ENCODE data around the gene KIAA0825.
"Not testable (repeated sequence)": the region's sequence is repeated elsewhere in the genome, so short reads cannot be mapped to it uniquely, and the experiment has no call there.

Gene KIAA0825

DNA sequence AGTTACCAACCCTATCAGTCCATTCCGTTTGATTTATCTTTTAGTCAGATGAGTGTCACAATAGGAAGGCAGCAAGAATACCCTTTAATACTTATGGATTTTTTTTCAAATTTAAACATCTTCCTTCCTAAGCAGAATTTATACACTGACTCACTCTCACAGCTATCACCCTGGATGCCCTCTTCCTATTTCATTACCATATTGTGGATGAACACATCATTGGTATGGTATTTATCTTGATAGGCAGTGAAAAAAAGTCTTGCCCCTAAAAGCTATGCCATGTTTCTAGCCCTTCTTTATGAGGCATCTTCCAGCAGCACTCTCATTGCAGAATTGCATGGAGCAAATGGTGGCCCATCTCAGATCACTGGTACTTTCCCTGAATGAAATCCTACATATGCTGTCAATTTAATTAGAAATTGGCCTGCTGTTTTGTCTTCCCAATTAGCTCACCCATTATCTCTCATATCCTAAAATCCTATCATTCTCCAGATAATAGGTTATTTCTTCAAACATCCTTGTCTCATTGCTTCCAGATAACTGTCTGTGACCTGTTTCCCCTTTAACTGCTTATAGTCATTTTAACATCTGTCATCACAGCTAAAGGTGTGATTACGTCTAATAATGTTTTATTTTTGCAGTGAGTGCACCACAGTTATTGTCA is 443.5 kb downstream of the KIAA0825 start:
- Histone ChIP-seq H3K4me1 (ENCODE audit: control insufficient read depth in 2 of 2, insufficient read depth in 2 of 2, low read length in 2 of 2) (no peaks in the 10 kb centered on the region), H3K9me3 (ENCODE audit: control insufficient read depth in 2 of 2, low read length in 2 of 2) (no peaks in the 10 kb centered on the region), H3K27me3 (ENCODE audit: control insufficient read depth in 2 of 2, insufficient read depth in 2 of 2, low read length in 2 of 2) (no peaks in the 10 kb centered on the region), H3K9ac (ENCODE audit: low read depth in 1 of 2, low read length in 2 of 2) (no peak overlapping the region), H3K27ac (ENCODE audit: low read depth in 2 of 2, low read length in 2 of 2) (no peak overlapping the region), H3K4me3 (ENCODE audit: low read length in 2 of 2) (no peak overlapping the region), H3K36me3 (ENCODE audit: control insufficient read depth in 2 of 2, insufficient read depth in 2 of 2, low read length in 2 of 2) (no peaks in the 10 kb centered on the region)

DNA sequence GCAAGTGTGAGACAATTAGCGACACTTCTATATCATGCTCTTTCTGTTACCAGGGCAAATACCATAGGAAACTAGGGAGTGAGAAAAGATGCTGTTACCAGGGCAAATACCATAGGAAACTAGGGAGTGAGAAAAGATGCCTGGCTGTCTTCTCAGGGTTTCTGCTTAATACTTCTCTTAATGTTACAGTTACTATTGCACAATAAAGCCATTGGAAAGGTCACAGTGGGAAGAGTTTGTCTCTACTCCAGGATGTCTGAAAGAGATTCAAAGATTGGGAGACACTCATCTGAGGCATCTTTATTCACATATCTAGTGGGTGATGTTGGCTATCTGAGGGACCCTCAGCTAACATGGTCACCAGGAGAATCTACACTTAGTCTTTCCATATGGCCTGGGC is 445.3 kb downstream of the KIAA0825 start:
- no peaks in the 10 kb centered on the region for H3K36me3 ChIP-seq (ENCODE audit: control insufficient read depth in 2 of 2, insufficient read depth in 2 of 2, low read length in 2 of 2)
- no peaks in the 10 kb centered on the region for H3K9me3 ChIP-seq (ENCODE audit: control insufficient read depth in 2 of 2, low read length in 2 of 2)
- no peak overlapping the region for H3K4me3 ChIP-seq (ENCODE audit: low read length in 2 of 2)
- H3K27ac ChIP-seq (ENCODE audit: low read depth in 2 of 2, low read length in 2 of 2): no peak overlapping the region
- H3K9ac ChIP-seq (ENCODE audit: low read depth in 1 of 2, low read length in 2 of 2): no peak overlapping the region
- H3K27me3 ChIP-seq (ENCODE audit: control insufficient read depth in 2 of 2, insufficient read depth in 2 of 2, low read length in 2 of 2): no peaks in the 10 kb centered on the region
- no peaks in the 10 kb centered on the region for H3K4me1 ChIP-seq (ENCODE audit: control insufficient read depth in 2 of 2, insufficient read depth in 2 of 2, low read length in 2 of 2)

DNA sequence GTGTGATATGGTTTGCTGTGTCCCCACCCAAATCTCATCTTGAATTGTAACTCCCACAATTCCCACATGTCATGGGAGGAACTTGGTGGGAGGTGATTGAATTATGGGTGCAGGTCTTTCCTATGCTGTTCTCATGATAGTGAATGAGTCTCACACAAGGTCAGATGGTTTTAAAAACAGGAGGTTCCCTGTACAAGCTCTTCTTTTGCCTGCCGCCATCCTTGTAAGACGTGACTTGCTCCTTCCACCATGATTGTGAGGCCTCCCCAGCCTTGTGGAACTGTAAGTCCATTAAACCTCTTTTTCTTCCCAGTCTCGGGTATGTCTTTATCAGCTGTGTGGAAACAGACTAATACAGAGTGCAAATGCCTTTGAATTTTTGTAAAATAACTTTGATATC is 447.3 kb downstream of the KIAA0825 start:
- H3K4me3 ChIP-seq (ENCODE audit: low read length in 2 of 2); H3K36me3 ChIP-seq (ENCODE audit: control insufficient read depth in 2 of 2, insufficient read depth in 2 of 2, low read length in 2 of 2); H3K9ac ChIP-seq (ENCODE audit: low read depth in 1 of 2, low read length in 2 of 2); H3K4me1 ChIP-seq (ENCODE audit: control insufficient read depth in 2 of 2, insufficient read depth in 2 of 2, low read length in 2 of 2); H3K27me3 ChIP-seq (ENCODE audit: control insufficient read depth in 2 of 2, insufficient read depth in 2 of 2, low read length in 2 of 2); H3K27ac ChIP-seq (ENCODE audit: low read depth in 2 of 2, low read length in 2 of 2); H3K9me3 ChIP-seq (ENCODE audit: control insufficient read depth in 2 of 2, low read length in 2 of 2): not testable (repeated sequence)

DNA sequence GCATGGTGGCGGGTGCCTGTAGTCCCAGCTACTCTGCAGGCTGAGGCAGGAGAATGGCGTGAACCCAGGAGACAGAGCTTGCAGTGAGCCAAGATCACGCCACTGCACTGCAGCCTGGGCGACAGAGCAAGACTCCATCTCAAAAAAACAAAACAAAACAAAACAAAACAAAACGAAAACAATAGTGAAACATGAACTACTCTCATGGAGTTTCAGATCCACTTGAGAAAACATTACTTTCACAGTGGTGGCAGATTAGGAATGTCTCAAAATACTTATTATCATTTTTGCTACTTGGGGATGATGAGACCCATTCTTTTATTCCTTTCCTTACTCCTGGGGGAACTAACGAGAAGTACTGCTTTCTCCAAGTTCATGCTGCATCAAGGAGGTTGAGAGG is 448.2 kb downstream of the KIAA0825 start:
- H3K27me3 ChIP-seq (ENCODE audit: control insufficient read depth in 2 of 2, insufficient read depth in 2 of 2, low read length in 2 of 2); H3K27ac ChIP-seq (ENCODE audit: low read depth in 2 of 2, low read length in 2 of 2); H3K4me3 ChIP-seq (ENCODE audit: low read length in 2 of 2); H3K9me3 ChIP-seq (ENCODE audit: control insufficient read depth in 2 of 2, low read length in 2 of 2); H3K36me3 ChIP-seq (ENCODE audit: control insufficient read depth in 2 of 2, insufficient read depth in 2 of 2, low read length in 2 of 2); H3K9ac ChIP-seq (ENCODE audit: low read depth in 1 of 2, low read length in 2 of 2); H3K4me1 ChIP-seq (ENCODE audit: control insufficient read depth in 2 of 2, insufficient read depth in 2 of 2, low read length in 2 of 2): not testable (repeated sequence)

DNA sequence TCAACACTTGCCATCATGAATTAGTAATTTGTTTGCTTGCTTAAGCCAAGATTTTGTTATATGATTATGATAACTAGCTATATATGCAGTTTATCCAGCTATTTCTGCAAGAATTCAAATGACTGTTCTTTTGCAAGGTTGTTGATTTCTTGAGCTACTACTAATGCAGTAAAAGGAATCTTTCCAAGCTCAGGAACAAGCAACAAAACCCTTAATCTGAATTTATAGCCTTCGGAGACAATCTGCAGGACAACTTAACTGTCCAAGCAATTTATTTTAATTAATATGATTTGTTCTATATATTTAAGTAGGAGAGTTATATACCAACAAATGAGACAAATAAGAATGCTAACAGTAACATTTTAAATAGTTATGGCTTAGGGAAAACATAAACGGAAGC is 450.3 kb downstream of the KIAA0825 start:
- Histone ChIP-seq H3K4me1 (ENCODE audit: control insufficient read depth in 2 of 2, insufficient read depth in 2 of 2, low read length in 2 of 2) (no peaks in the 10 kb centered on the region), H3K9me3 (ENCODE audit: control insufficient read depth in 2 of 2, low read length in 2 of 2) (no peaks in the 10 kb centered on the region), H3K27me3 (ENCODE audit: control insufficient read depth in 2 of 2, insufficient read depth in 2 of 2, low read length in 2 of 2) (no peaks in the 10 kb centered on the region), H3K9ac (ENCODE audit: low read depth in 1 of 2, low read length in 2 of 2) (no peak overlapping the region), H3K27ac (ENCODE audit: low read depth in 2 of 2, low read length in 2 of 2) (no peak overlapping the region), H3K4me3 (ENCODE audit: low read length in 2 of 2) (no peak overlapping the region), H3K36me3 (ENCODE audit: control insufficient read depth in 2 of 2, insufficient read depth in 2 of 2, low read length in 2 of 2) (no peaks in the 10 kb centered on the region)

DNA sequence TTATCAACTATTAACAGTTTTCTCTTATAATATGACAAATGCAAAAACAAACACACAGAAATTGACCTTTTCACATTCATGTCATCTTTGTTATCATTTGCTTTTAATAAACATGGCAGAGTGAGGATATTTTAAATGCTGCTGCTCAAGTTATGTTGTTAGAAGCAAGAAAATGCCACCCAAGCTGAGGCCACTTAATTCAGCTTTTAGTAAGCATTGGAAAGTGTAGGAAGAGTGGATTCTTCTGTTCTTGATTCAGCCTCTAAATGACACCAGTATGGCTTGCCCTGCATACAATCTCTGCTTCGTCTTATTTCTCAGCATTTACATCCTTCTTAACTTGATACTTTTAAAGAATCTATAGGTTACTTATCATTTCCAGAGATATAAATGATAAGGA is 456.6 kb downstream of the KIAA0825 start:
- Histone ChIP-seq H3K4me3 (ENCODE audit: low read length in 2 of 2) (no peak overlapping the region), H3K36me3 (ENCODE audit: control insufficient read depth in 2 of 2, insufficient read depth in 2 of 2, low read length in 2 of 2) (no peaks in the 10 kb centered on the region), H3K27me3 (ENCODE audit: control insufficient read depth in 2 of 2, insufficient read depth in 2 of 2, low read length in 2 of 2) (no peaks in the 10 kb centered on the region), H3K9me3 (ENCODE audit: control insufficient read depth in 2 of 2, low read length in 2 of 2) (no peaks in the 10 kb centered on the region), H3K9ac (ENCODE audit: low read depth in 1 of 2, low read length in 2 of 2) (no peak overlapping the region), H3K27ac (ENCODE audit: low read depth in 2 of 2, low read length in 2 of 2) (no peak overlapping the region), H3K4me1 (ENCODE audit: control insufficient read depth in 2 of 2, insufficient read depth in 2 of 2, low read length in 2 of 2) (no peaks in the 10 kb centered on the region)

DNA sequence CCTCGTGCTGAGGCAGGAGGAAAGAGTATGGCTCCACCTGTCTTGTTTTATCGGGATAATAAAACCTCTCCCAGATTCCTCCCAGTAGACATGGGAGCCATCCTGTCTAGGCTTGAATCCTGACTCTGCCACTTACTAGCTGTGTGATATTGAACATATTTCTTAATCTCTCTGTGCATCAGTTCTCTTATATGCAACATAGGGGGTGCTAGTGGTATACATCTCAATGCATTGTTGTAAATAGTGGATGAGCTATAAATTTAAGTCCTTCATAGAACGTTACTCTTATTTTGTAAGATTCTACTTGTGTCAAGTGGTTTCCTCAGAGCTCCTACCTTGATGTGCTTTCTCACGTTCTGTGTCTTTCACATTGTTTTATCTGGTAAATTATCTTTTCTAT is 459.3 kb downstream of the KIAA0825 start:
- Histone ChIP-seq H3K27me3 (ENCODE audit: control insufficient read depth in 2 of 2, insufficient read depth in 2 of 2, low read length in 2 of 2) (no peaks in the 10 kb centered on the region), H3K9me3 (ENCODE audit: control insufficient read depth in 2 of 2, low read length in 2 of 2) (no peaks in the 10 kb centered on the region), H3K36me3 (ENCODE audit: control insufficient read depth in 2 of 2, insufficient read depth in 2 of 2, low read length in 2 of 2) (no peaks in the 10 kb centered on the region), H3K27ac (ENCODE audit: low read depth in 2 of 2, low read length in 2 of 2) (no peak overlapping the region), H3K4me3 (ENCODE audit: low read length in 2 of 2) (no peak overlapping the region), H3K9ac (ENCODE audit: low read depth in 1 of 2, low read length in 2 of 2) (no peak overlapping the region), H3K4me1 (ENCODE audit: control insufficient read depth in 2 of 2, insufficient read depth in 2 of 2, low read length in 2 of 2) (no peaks in the 10 kb centered on the region)

DNA sequence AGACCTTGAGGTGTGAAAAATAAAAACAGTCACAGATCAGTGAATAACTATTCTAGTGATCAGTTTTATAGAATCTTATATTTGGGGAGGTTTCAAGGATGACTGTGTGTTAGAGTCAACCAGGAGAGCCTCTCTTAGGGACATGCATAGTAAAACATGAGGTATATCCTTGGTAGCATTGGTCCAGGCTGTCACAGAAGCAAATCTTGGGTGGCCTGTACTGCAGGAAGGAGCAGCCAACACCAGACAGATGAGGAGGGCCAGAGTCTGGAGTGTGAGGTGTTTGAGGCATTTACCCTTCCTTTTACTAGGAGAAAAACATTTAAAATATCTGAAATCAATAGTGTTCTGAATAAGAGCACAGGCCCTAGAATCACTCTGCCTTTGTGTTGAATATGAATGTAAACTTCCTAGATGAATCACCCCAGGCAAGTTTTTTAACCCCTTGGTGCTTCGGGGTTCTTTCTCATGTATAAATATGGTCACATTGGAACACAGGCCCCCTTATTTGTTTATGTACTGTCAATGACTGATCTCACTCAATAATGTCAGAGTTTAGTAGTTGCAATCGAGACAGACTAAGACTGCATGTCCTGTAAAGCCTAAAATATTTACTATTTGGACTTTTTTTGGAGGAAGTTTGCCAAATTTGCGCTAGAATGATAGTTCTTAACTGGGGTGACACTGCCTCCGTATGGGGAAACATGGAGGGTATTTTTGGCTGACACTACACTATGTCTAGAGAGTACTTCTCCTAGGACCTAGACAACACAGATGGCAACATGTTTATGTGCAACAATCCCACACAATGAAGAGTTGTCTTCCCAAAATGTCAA is 460.5 kb downstream of the KIAA0825 start:
- no peaks in the 10 kb centered on the region for H3K27me3 ChIP-seq (ENCODE audit: control insufficient read depth in 2 of 2, insufficient read depth in 2 of 2, low read length in 2 of 2)
- H3K4me3 ChIP-seq (ENCODE audit: low read length in 2 of 2): no peak overlapping the region
- H3K9ac ChIP-seq (ENCODE audit: low read depth in 1 of 2, low read length in 2 of 2): no peak overlapping the region
- no peaks in the 10 kb centered on the region for H3K36me3 ChIP-seq (ENCODE audit: control insufficient read depth in 2 of 2, insufficient read depth in 2 of 2, low read length in 2 of 2)
- H3K27ac ChIP-seq (ENCODE audit: low read depth in 2 of 2, low read length in 2 of 2): no peak overlapping the region
- H3K4me1 ChIP-seq (ENCODE audit: control insufficient read depth in 2 of 2, insufficient read depth in 2 of 2, low read length in 2 of 2): no peaks in the 10 kb centered on the region
- no peaks in the 10 kb centered on the region for H3K9me3 ChIP-seq (ENCODE audit: control insufficient read depth in 2 of 2, low read length in 2 of 2)

DNA sequence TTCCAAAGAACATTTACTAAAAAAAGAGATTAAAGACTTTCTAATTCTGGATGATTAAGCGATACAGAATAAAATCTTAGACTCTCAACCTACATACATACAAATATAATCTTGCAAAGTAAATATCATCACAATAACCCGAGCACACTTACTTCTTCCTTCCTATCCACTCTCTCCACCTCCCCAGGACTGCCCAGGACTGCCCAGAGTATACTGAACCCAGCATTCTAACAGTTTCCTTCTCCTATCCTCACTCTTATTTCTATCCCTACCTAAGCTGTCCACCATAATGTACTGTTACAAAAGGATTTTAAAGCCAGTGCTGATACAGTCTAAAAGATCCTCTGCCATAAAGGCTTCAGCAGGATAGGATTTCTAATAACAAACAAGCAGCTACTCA is 463.7 kb downstream of the KIAA0825 start:
- no peaks in the 10 kb centered on the region for H3K4me1 ChIP-seq (ENCODE audit: control insufficient read depth in 2 of 2, insufficient read depth in 2 of 2, low read length in 2 of 2)
- no peaks in the 10 kb centered on the region for H3K27me3 ChIP-seq (ENCODE audit: control insufficient read depth in 2 of 2, insufficient read depth in 2 of 2, low read length in 2 of 2)

DNA sequence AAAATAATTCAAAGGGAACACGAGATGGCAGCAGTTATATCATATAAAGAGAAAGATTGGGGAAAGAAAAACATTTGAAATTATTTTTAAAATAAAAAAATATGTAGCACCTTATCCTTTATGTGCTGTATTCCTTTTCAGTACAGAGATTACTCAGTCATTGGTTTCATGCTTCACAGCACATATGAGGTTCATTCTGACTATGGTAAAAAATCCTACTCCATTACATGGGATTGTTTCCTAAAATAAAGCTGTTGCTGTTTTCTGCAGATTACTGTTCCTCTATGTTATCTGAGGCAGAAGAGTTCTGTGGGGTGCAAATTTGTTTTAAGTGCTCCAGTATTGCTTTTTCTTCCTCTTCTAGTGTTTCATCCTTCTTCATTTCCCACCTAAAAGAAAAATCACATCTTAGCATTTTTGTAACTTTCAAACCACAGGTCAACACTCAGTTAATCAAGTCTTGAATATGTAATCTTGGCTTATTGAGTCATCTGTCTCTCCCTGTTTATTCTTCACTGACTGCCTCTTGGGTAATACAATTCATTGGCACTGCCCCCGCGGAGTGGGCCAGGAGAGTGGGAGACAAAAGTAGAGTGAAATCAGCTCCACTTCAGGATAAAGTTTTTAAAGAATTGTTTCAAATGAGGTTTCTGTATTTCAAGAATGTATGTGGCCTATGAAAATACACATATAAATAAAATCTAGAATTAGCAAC is 464.5 kb downstream of the KIAA0825 start:
- Histone ChIP-seq H3K27me3 (ENCODE audit: control insufficient read depth in 2 of 2, insufficient read depth in 2 of 2, low read length in 2 of 2) (no peaks in the 10 kb centered on the region), H3K4me1 (ENCODE audit: control insufficient read depth in 2 of 2, insufficient read depth in 2 of 2, low read length in 2 of 2) (no peaks in the 10 kb centered on the region)

More for the DNA sequence above, 463.7 kb downstream of the KIAA0825 start:
- no peak overlapping the region for H3K4me3 ChIP-seq (ENCODE audit: low read length in 2 of 2)
- no peaks in the 10 kb centered on the region for H3K9me3 ChIP-seq (ENCODE audit: control insufficient read depth in 2 of 2, low read length in 2 of 2)
- no peak overlapping the region for H3K27ac ChIP-seq (ENCODE audit: low read depth in 2 of 2, low read length in 2 of 2)
- H3K9ac ChIP-seq (ENCODE audit: low read depth in 1 of 2, low read length in 2 of 2): no peak overlapping the region
- no peaks in the 10 kb centered on the region for H3K36me3 ChIP-seq (ENCODE audit: control insufficient read depth in 2 of 2, insufficient read depth in 2 of 2, low read length in 2 of 2)

More for the DNA sequence above, 464.5 kb downstream of the KIAA0825 start:
- H3K9ac ChIP-seq (ENCODE audit: low read depth in 1 of 2, low read length in 2 of 2): no peak overlapping the region
- no peak overlapping the region for H3K27ac ChIP-seq (ENCODE audit: low read depth in 2 of 2, low read length in 2 of 2)
- no peaks in the 10 kb centered on the region for H3K9me3 ChIP-seq (ENCODE audit: control insufficient read depth in 2 of 2, low read length in 2 of 2)
- H3K36me3 ChIP-seq (ENCODE audit: control insufficient read depth in 2 of 2, insufficient read depth in 2 of 2, low read length in 2 of 2): no peaks in the 10 kb centered on the region
- H3K4me3 ChIP-seq (ENCODE audit: low read length in 2 of 2): no peak overlapping the region
